ENCODE measurements around the gene LAMA2. TPM values are rescaled to one million over a fixed set of nuclear protein-coding genes. Genes with fewer than 3 reads are reported as not detected.

The LAMA2 gene
- total and polyA plus RNA-seq, 2 donors (not counting 3 experiments of a cell fraction or from before 2014, with no cell fraction given): 0.51 to 0.75 TPM

DNA sequence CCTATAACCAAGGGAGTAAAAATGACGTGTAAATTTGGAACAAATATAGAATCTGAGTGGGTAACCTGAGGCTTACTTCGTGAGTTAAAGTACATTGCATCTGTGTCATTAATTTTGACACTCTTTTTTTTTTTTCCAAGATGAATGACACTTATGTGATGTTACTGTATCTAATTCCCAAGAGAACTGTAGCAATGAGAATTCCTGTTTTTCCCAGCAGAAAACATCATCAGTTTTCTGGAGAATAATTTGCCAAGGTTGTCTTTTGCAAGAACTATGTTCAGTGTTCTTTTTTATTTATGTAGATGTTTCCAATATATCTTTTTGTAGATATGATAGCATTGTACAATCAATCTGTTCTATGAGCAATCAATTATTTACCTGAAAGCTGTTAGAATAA, 543.4 kb downstream of the LAMA2 start:
- TF ChIP-seq EZH2 (IDR thresholded peaks at IDR 0.05; ENCODE audit: borderline replicate concordance, low read depth, low read length, severe bottlenecking) (no peak), FOS (IDR thresholded peaks at IDR 0.05; ENCODE audit: borderline replicate concordance, insufficient read depth, low read length) (no peak), JUN (IDR thresholded peaks at IDR 0.05; ENCODE audit: borderline replicate concordance, insufficient read depth, insufficient read length, low read depth) (no peak), MYC (IDR thresholded peaks at IDR 0.05; ENCODE audit: low read depth, low read length) (no peak), POLR2AphosphoS5 (IDR thresholded peaks at IDR 0.05; ENCODE audit: insufficient read depth, low read depth, low read length) (no peak), GATA2 (IDR thresholded peaks at IDR 0.05; ENCODE audit: insufficient read depth, insufficient read length, low read depth, low read length) (no peak), POLR2A (IDR thresholded peaks at IDR 0.05; ENCODE audit: low read depth, low read length) (no peak)
- TF ChIP-seq, protein P1, sequence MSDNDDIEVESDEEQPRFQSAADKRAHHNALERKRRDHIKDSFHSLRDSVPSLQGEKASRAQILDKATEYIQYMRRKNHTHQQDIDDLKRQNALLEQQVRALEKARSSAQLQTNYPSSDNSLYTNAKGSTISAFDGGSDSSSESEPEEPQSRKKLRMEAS (IDR thresholded peaks at IDR 0.05; ENCODE audit: insufficient read depth, insufficient read length): no peak
- TF ChIP-seq, protein P2, sequence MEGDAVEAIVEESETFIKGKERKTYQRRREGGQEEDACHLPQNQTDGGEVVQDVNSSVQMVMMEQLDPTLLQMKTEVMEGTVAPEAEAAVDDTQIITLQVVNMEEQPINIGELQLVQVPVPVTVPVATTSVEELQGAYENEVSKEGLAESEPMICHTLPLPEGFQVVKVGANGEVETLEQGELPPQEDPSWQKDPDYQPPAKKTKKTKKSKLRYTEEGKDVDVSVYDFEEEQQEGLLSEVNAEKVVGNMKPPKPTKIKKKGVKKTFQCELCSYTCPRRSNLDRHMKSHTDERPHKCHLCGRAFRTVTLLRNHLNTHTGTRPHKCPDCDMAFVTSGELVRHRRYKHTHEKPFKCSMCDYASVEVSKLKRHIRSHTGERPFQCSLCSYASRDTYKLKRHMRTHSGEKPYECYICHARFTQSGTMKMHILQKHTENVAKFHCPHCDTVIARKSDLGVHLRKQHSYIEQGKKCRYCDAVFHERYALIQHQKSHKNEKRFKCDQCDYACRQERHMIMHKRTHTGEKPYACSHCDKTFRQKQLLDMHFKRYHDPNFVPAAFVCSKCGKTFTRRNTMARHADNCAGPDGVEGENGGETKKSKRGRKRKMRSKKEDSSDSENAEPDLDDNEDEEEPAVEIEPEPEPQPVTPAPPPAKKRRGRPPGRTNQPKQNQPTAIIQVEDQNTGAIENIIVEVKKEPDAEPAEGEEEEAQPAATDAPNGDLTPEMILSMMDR (IDR thresholded peaks at IDR 0.05; ENCODE audit: extremely low read depth in 1 of 2, insufficient read depth in 1 of 2, low read depth in 1 of 2, low read length in 2 of 2): no peak
- dilution Hi-C loops (cut with MboI; ENCODE audit: extremely low pct_ligation_motif_present, low sequenced_read_pairs) (no loop called here), intact Hi-C loops (cut with micrococcal nuclease) (no loop called here)
- ChIA-PET CTCF (no interaction called here), POLR2A (no interaction called here)
- Histone ChIP-seq H3K4me2 (ENCODE audit: insufficient read depth, low read length) (no peak overlapping the region), H3K9me3 (replicated peaks; ENCODE audit: control insufficient read depth, insufficient read depth, low read length) (no peaks in the 10 kb centered on the region), H3K36me3 (ENCODE audit: control insufficient read depth in 2 of 2, extremely low read depth in 1 of 2, insufficient read depth in 2 of 2, low read length in 2 of 2) (no peaks in the 10 kb centered on the region), H3K9ac (replicated peaks; ENCODE audit: extremely low read depth, insufficient read depth, low read length) (no peak overlapping the region), H3K79me2 (ENCODE audit: control insufficient read depth, insufficient read depth, low read length) (no peaks in the 10 kb centered on the region), H3K27ac (ENCODE audit: insufficient read depth, low read depth, low read length) (no peak overlapping the region), H3K27me3 (ENCODE audit: control insufficient read depth in 2 of 2, insufficient read depth in 2 of 2, low read length in 2 of 2) (no peaks in the 10 kb centered on the region), H4K20me1 (replicated peaks; ENCODE audit: control insufficient read depth, extremely low read depth, insufficient read depth, low read length) (no peaks in the 10 kb centered on the region), H3K9me1 (replicated peaks; ENCODE audit: control insufficient read depth, extremely low read depth, insufficient read depth, low read length) (no peaks in the 10 kb centered on the region), H3K4me1 (ENCODE audit: control insufficient read depth, extremely low read depth, insufficient read depth, low read length) (no peaks in the 10 kb centered on the region), H2AFZ (ENCODE audit: low read depth, low read length) (no peak overlapping the region), H3K4me3 (replicated peaks in 1 of 3; ENCODE audit: insufficient read depth in 1 of 3, low read depth in 1 of 3, low read length in 3 of 3) (no peak overlapping the region)
- BruUV-seq (replicated peaks): no TSS peak
- no peak for FAIRE-seq
- DNase-seq (ENCODE audit: low read depth, low spot score): no peak

Data from endothelial cell of umbilical vein (primary cell).